Mesothelial cell of epicardium (in vitro differentiated cells): ENCODE results near the gene CNOT6. TPM values are rescaled to one million over a fixed set of nuclear protein-coding genes. Genes with fewer than 3 reads are reported as not detected.

Experiments
- DNase-seq, 2 experiments: peaks; one replicate each; pipeline ENCODE4 v3.0.0; 2021; ENCODE audit warnings: low spot score in 2 of 2; ENCODE audit not compliant: unreplicated experiment in 2 of 2
- H3K27ac Mint-ChIP-seq: 2 replicates; pipeline ENCODE4 v1.8.0; 2021; ENCODE audit warnings: mixed read lengths
- H3K27me3 Mint-ChIP-seq: 2 replicates; pipeline ENCODE4 v1.8.0; 2021; ENCODE audit warnings: low read depth, mixed read lengths
- H3K36me3 Mint-ChIP-seq: 2 replicates; pipeline ENCODE4 v1.8.0; 2021; ENCODE audit warnings: mixed read lengths
- H3K4me1 Mint-ChIP-seq: 2 replicates; pipeline ENCODE4 v1.8.0; 2021; ENCODE audit warnings: mixed read lengths
- H3K4me3 Mint-ChIP-seq: 2 replicates; pipeline ENCODE4 v1.8.0; 2021; ENCODE audit warnings: mild to moderate bottlenecking, moderate library complexity, mixed read lengths
- H3K9me3 Mint-ChIP-seq: 2 replicates; pipeline ENCODE4 v1.8.0; 2021; ENCODE audit warnings: mixed read lengths
- CTCF ChIP-seq: fragments of 200-600 bp; sonication (generic); IDR thresholded peaks from one replicate; pipeline ENCODE4 v1.5.0; 2021; ENCODE audit warnings: antibody characterized with exemption; ENCODE audit not compliant: unreplicated experiment
- total RNA-seq: library from RNA; stranded (reverse); gene quantifications from 3 replicates; pipeline ENCODE4 v1.2.1, GENCODE V29; 2021

CNOT6 gene
- total RNA-seq, 1 donor from 2014 or later = 53.7 TPM

GRCh38 chr5:180601591-180602480, 107.7 kb downstream of the CNOT6 start:
- no peak overlapping the region for H3K4me3 Mint-ChIP-seq
- peaks cover 8% of the 10 kb centered on the region for H3K27me3 Mint-ChIP-seq
- H3K36me3 Mint-ChIP-seq = no peaks in the 10 kb centered on the region
- no peak for DNase-seq
- H3K9me3 Mint-ChIP-seq = no peaks in the 10 kb centered on the region
- TF ChIP-seq CTCF = no peak
- no peak overlapping the region for H3K27ac Mint-ChIP-seq
- no peaks in the 10 kb centered on the region for H3K4me1 Mint-ChIP-seq

- Mint-ChIP-seq H3K27ac (no peak overlapping the region), H3K27me3 (peaks cover 8% of the 10 kb centered on the region), H3K4me1 (peaks cover under 1% of the 10 kb centered on the region), H3K36me3 (no peaks in the 10 kb centered on the region), H3K4me3 (no peak overlapping the region), H3K9me3 (no peaks in the 10 kb centered on the region)
- no peak for DNase-seq
- no peak for TF ChIP-seq CTCF
Measured at GRCh38 chr5:180602481-180603075, 108.4 kb downstream of the CNOT6 start.

GRCh38 chr5:180603076-180603594, 109.0 kb downstream of the CNOT6 start:
- Mint-ChIP-seq H3K36me3 (no peaks in the 10 kb centered on the region), H3K27ac (no peak overlapping the region), H3K4me1 (peaks cover 6% of the 10 kb centered on the region), H3K9me3 (no peaks in the 10 kb centered on the region), H3K4me3 (no peak overlapping the region), H3K27me3 (peaks cover 8% of the 10 kb centered on the region)
- no peak for DNase-seq
- TF ChIP-seq CTCF = no peak

GRCh38 chr5:180604271-180604670, 110.1 kb downstream of the CNOT6 start:
- H3K4me3 Mint-ChIP-seq = no peak overlapping the region
- no peak overlapping the region for H3K27ac Mint-ChIP-seq
- H3K9me3 Mint-ChIP-seq = no peaks in the 10 kb centered on the region
- peaks cover 8% of the 10 kb centered on the region for H3K27me3 Mint-ChIP-seq
- no peaks in the 10 kb centered on the region for H3K36me3 Mint-ChIP-seq
- H3K4me1 Mint-ChIP-seq = peaks cover 10% of the 10 kb centered on the region
- TF ChIP-seq CTCF = no peak
- DNase-seq = no peak

- TF ChIP-seq CTCF = peak; percentile 69
- Mint-ChIP-seq H3K27me3 (peaks cover 8% of the 10 kb centered on the region), H3K4me1 (peaks cover 10% of the 10 kb centered on the region), H3K4me3 (no peak overlapping the region), H3K36me3 (no peaks in the 10 kb centered on the region), H3K9me3 (no peaks in the 10 kb centered on the region), H3K27ac (no peak overlapping the region)
- no peak for DNase-seq
Measured at GRCh38 chr5:180605554-180606214, 111.5 kb downstream of the CNOT6 start.
